HCT116 (cell line): ENCODE results near the gene SLC39A5. TPM values are rescaled to one million over a fixed set of nuclear protein-coding genes. Genes with fewer than 3 reads are reported as not detected.
"Not testable (repeated sequence)": the region's sequence is repeated elsewhere in the genome, so short reads cannot be mapped to it uniquely, and the experiment has no call there.

Experiments
- ATAC-seq: fragments of 200-7000 bp; cut with Tn5 transposase; 2 replicates; pipeline ENCODE4 v1.9.1; 2020; ENCODE audit warnings: mild to moderate bottlenecking, moderate library complexity
- BruUV-seq: library from RNA; stranded (reverse); fragments of 400-500 nt; replicated peaks from 2 replicates; lab custom pipeline; 2021; lab: Mats Ljungman, UMichigan
- CTCF ChIA-PET: fragments of 300-600 bp; sonication (Branson Sonifier 250); formaldehyde crosslinking; loops from one replicate; lab custom pipeline; 2021; ENCODE audit warnings: antibody characterized with exemption; lab: Charles Lee
- POLR2A ChIA-PET: fragments of 300-600, 350-600 bp; sonication (Branson Sonifier 250); formaldehyde crosslinking; loops from one replicate; lab custom pipeline; 2021; ENCODE audit warnings: antibody characterized with exemption; lab: Charles Lee
- RAD21 ChIA-PET, 2 experiments: fragments of 300-600 bp; sonication (Branson Sonifier 250); formaldehyde crosslinking; loops; one replicate each; lab custom pipeline; 2023; ENCODE audit warnings: low total read pairs in 2 of 2; ENCODE audit not compliant: uncharacterized antibody in 2 of 2, unreplicated experiment in 2 of 2, low non-redundant PET in 1 of 2; lab: Charles Lee
- DNase-seq: peaks from one replicate; pipeline ENCODE4 v3.0.0-alpha.2; 2010; ENCODE audit warnings: low read depth, low spot score
- H2AFZ ChIP-seq: fragments of 200-600 bp; shearing (Covaris generic), sonication (generic); 2 replicates; pipeline ENCODE4 v1.6.1; 2017; ENCODE audit warnings: low read depth, mixed run types, mixed read lengths, antibody characterized with exemption, low read length; ENCODE audit not compliant: poor library complexity, severe bottlenecking
- H3K27ac ChIP-seq: 2 replicates; pipeline ENCODE4 v1.5.1; 2012; ENCODE audit warnings: low read depth, low read length
- H3K27me3 ChIP-seq: fragments of 200-600 bp; sonication (generic); 2 replicates; pipeline ENCODE4 v1.6.1; 2016; ENCODE audit warnings: mixed run types, low read length, mixed read lengths; ENCODE audit not compliant: insufficient read depth
- H3K36me3 ChIP-seq, 2 experiments: fragments of 200-500 bp in 1 of 2; fragments of 200-600 bp in 1 of 2; sonication (Bioruptor generic) in 1 of 2; sonication (generic) in 1 of 2; 2 replicates each; pipeline versions ENCODE4 v1.5.1 to v1.6.1; 2014 to 2016; ENCODE audit warnings: low read length in 2 of 2, inconsistent platforms in 1 of 2, mixed read lengths in 1 of 2, mixed run types in 1 of 2; ENCODE audit not compliant: insufficient read depth in 2 of 2, control insufficient read depth in 1 of 2
- H3K4me1 ChIP-seq, 2 experiments: fragments of 200-600 bp in 1 of 2; sonication (generic) in 1 of 2; 2 replicates each; pipeline versions ENCODE4 v1.5.1 to v1.6.1; 2012 to 2017; ENCODE audit warnings: low read length in 2 of 2, inconsistent platforms in 1 of 2, mild to moderate bottlenecking in 1 of 2, mixed read lengths in 1 of 2, mixed run types in 1 of 2, moderate library complexity in 1 of 2; ENCODE audit not compliant: insufficient read depth in 2 of 2, control insufficient read depth in 1 of 2
- H3K4me2 ChIP-seq: fragments of 200-600 bp; sonication (generic); 2 replicates; pipeline ENCODE4 v1.6.1; 2017; ENCODE audit warnings: mixed run types, low read length, mixed read lengths
- H3K4me3 ChIP-seq, 2 experiments: fragments of 200-600 bp in 1 of 2; sonication (generic) in 1 of 2; replicated peaks in 1 of 2; 2 replicates each; pipeline ENCODE4 v1.5.1; 2011 to 2016; ENCODE audit warnings: low read length in 2 of 2, control low read depth in 1 of 2, low read depth in 1 of 2, mild to moderate bottlenecking in 1 of 2, mixed read lengths in 1 of 2, mixed run types in 1 of 2
- H3K79me2 ChIP-seq: fragments of 200-600 bp; sonication (generic); 2 replicates; pipeline ENCODE4 v1.6.1; 2017; ENCODE audit warnings: mild to moderate bottlenecking, mixed run types, low read length, moderate library complexity, mixed read lengths; ENCODE audit not compliant: insufficient read depth
- H3K9ac ChIP-seq: fragments of 200-600 bp; sonication (generic); 2 replicates; pipeline ENCODE4 v1.6.1; 2016; ENCODE audit warnings: low read length, mixed read lengths
- H3K9me2 ChIP-seq: fragments of 200-600 bp; sonication (generic), shearing (Covaris generic); 2 replicates; pipeline ENCODE4 v1.6.1; 2017; ENCODE audit warnings: mixed run types, mild to moderate bottlenecking, moderate library complexity; ENCODE audit not compliant: insufficient read depth
- H3K9me3 ChIP-seq, 2 experiments: fragments of 200-500 bp in 1 of 2; fragments of 200-600 bp in 1 of 2; sonication (Bioruptor generic) in 1 of 2; sonication (generic) in 1 of 2; 2 replicates each; pipeline ENCODE4 v1.6.1; 2014 to 2017; ENCODE audit warnings: low read length in 2 of 2, mixed read lengths in 2 of 2, inconsistent platforms in 1 of 2, low read depth in 1 of 2, mild to moderate bottlenecking in 1 of 2, mixed run types in 1 of 2, moderate library complexity in 1 of 2; ENCODE audit not compliant: control insufficient read depth in 1 of 2, insufficient read depth in 1 of 2
- H4K20me1 ChIP-seq: fragments of 200-600 bp; sonication (generic), shearing (Covaris generic); 2 replicates; pipeline ENCODE4 v1.6.1; 2017; ENCODE audit warnings: mixed run types, mild to moderate bottlenecking, moderate library complexity; ENCODE audit not compliant: insufficient read depth
- RAD21 ChIP-seq: IDR thresholded peaks from 2 replicates; pipeline ENCODE4 v1.6.1; 2012; ENCODE audit warnings: low read depth, mild to moderate bottlenecking
- intact Hi-C: fragments of 100-400 bp; cut with micrococcal nuclease; formaldehyde crosslinking; loops from 2 replicates; pipeline ENCODE4 v1.10.0; 2022
- total RNA-seq: library from RNA; stranded (reverse); gene quantifications from one replicate; pipeline ENCODE4 v1.2.1, GENCODE V29; 2021; ENCODE audit not compliant: unreplicated experiment
- TF ChIP-seq, protein P1 (sequence below), 3 experiments: fragments of 200-600 bp in 1 of 3; sonication (generic) in 1 of 3; IDR thresholded peaks in 2 of 3; conservative IDR thresholded peaks in 1 of 3; 2 replicates each; pipeline ENCODE4 v1.5.1; 2012 to 2017; ENCODE audit warnings: low read depth in 2 of 3, low read length in 2 of 3, antibody characterized with exemption in 1 of 3, borderline replicate concordance in 1 of 3, control low read depth in 1 of 3, mild to moderate bottlenecking in 1 of 3, mixed read lengths in 1 of 3, mixed run types in 1 of 3, moderate library complexity in 1 of 3; ENCODE audit not compliant: insufficient read depth in 1 of 3

SLC39A5 gene
- total RNA-seq, 1 experiment from 2014 or later = 0.66 TPM

DNA sequence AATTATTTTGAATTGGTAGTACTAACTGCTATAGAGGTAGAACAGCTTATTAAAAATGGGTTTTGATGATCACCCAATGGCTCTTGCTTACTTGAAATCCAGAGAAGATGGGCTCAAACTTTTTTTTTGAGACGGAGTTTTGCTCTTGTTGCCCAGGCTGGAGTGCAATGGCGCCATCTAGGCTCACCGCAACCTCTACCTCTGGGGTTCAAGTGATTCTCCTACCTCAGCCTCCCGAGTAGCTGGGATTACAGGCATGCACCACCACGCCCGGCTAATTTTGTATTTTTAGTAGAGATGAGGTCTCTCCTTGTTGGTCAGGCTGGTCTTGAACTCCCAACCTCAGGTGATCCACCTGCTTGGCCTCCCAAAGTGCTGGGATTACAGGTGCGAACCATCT is 33.1 kb downstream of the SLC39A5 start:
- H3K79me2 ChIP-seq, H3K4me3 ChIP-seq, RAD21 ChIA-PET, H2AFZ ChIP-seq, H4K20me1 ChIP-seq, POLR2A ChIA-PET, ATAC-seq, H3K9me2 ChIP-seq, H3K36me3 ChIP-seq, H3K4me2 ChIP-seq, H3K9me3 ChIP-seq, H3K27ac ChIP-seq, DNase-seq, intact Hi-C loops, H3K27me3 ChIP-seq, H3K9ac ChIP-seq, BruUV-seq: not testable (repeated sequence)
- peaks cover 18 to 58% of the 10 kb centered on the region in 2 experiments for H3K4me1 ChIP-seq
- TF ChIP-seq, protein P1, sequence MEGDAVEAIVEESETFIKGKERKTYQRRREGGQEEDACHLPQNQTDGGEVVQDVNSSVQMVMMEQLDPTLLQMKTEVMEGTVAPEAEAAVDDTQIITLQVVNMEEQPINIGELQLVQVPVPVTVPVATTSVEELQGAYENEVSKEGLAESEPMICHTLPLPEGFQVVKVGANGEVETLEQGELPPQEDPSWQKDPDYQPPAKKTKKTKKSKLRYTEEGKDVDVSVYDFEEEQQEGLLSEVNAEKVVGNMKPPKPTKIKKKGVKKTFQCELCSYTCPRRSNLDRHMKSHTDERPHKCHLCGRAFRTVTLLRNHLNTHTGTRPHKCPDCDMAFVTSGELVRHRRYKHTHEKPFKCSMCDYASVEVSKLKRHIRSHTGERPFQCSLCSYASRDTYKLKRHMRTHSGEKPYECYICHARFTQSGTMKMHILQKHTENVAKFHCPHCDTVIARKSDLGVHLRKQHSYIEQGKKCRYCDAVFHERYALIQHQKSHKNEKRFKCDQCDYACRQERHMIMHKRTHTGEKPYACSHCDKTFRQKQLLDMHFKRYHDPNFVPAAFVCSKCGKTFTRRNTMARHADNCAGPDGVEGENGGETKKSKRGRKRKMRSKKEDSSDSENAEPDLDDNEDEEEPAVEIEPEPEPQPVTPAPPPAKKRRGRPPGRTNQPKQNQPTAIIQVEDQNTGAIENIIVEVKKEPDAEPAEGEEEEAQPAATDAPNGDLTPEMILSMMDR (IDR thresholded peaks at IDR 0.05 in 2 of 3, conservative IDR thresholded peaks at IDR 0.05 in 1 of 3; ENCODE audit: borderline replicate concordance in 1 of 3, insufficient read depth in 1 of 3, low read depth in 2 of 3, low read length in 2 of 3) = peak; percentile 1 to 29 (median 27); a peak in 3 of 6 replicates
- TF ChIP-seq RAD21 = 0 out of 2 replicates have a peak, but pooled peaks have one; percentile 10
- CTCF ChIA-PET = interaction anchor here (1.3 to 1.6 kb wide), 2 partner anchors 13 to 201 kb away, joined by 3 read pairs; no protein-coding TSS in a partner anchor

DNA sequence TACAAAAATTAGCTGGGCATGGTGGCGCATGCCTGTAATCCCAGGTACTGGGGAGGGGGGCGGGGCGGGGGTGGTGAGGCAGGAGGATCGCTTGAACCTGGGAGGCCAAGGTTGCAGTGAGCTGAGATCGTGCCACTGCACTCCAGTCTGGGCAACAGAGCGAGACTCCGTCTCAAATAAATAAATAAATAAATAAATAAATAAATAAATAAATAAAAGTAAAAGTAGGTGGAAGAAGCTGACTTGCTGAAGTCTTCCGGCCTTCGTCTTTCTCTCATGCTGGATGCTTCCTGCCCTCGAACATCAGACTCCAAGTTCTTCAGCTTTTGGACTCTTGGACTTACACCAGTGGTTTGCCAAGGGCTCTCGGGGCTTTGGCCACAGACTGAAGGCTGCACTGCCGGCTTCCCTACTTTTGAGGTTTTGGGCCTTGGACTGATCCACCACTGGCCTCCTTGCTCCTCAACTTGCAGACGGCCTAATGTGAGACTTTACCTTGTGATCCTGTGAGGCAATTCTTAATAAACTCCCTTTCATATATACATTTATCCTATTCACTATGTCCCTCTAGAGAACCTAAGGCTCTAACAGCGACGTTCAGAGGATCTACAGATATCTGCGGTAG is 36.3 kb downstream of the SLC39A5 start:
- H3K27me3 ChIP-seq, ATAC-seq, H3K9me2 ChIP-seq, RAD21 ChIA-PET, BruUV-seq, H3K79me2 ChIP-seq, H4K20me1 ChIP-seq, DNase-seq, H3K9me3 ChIP-seq: not testable (repeated sequence)
- Histone ChIP-seq H3K27ac (peak overlapping the region; percentile 71), H3K36me3 (peaks cover 0 to 15% of the 10 kb centered on the region in 2 experiments; a peak in 2 of 4 replicates), H3K9ac (peak overlapping the region; percentile 78), H2AFZ (peak overlapping the region; percentile 81), H3K4me2 (peak overlapping the region; percentile 95), H3K4me1 (peaks cover 11 to 38% of the 10 kb centered on the region in 2 experiments), H3K4me3 (peak overlapping the region; percentile 65 to 75)
- intact Hi-C loops = loop anchor here (2.0 kb wide), 1 partner anchor 147 kb away; the partner anchor contains the start of gene ZC3H10
- ChIA-PET CTCF (interaction anchor here (0.6 to 1.9 kb wide), 5 partner anchors 8 to 76 kb away, joined by 3 to 11 read pairs (median 4); partner anchors contain the start of genes ANKRD52 and CNPY2), POLR2A (interaction anchor here (0.9 to 2.1 kb wide), 5 partner anchors 8 to 370 kb away, joined by 3 to 7 read pairs (median 4); partner anchors contain the start of genes ANKRD52 and RNF41)
